ENCODE measurements around the gene CCSER1. TPM values are rescaled to one million over a fixed set of nuclear protein-coding genes. Genes with fewer than 3 reads are reported as not detected.
A peak's percentile ranks its signal among the peaks of the same experiment; 100 is the strongest.

CCSER1 gene
- total and polyA plus RNA-seq, 2 experiments from 2014 or later, result 2.9 to 3.4 TPM

- Histone ChIP-seq H2AFZ (no peak overlapping the region), H3K4me2 (no peak overlapping the region)
- peak; percentile 33 for DNase-seq (ENCODE audit: low spot score)
Measured at GRCh38 chr4:91127192-91127591, 1000.0 kb downstream of the CCSER1 start.

More at GRCh38 chr4:91127192-91127591, 1000.0 kb downstream of the CCSER1 start:
- Mint-ChIP-seq H3K36me3 (ENCODE audit: low read depth) (no peaks in the 10 kb centered on the region), H3K9me3 (no peaks in the 10 kb centered on the region), H3K27ac (no peak overlapping the region), H3K27me3 (ENCODE audit: insufficient read depth, low read depth, poor library complexity) (no peaks in the 10 kb centered on the region), H3K4me3 (no peak overlapping the region), H3K4me1 (peaks cover 13% of the 10 kb centered on the region)
- ATAC-seq, result no peak
- H3K4me1 ChIP-seq (ENCODE audit: insufficient read depth), result no peaks in the 10 kb centered on the region
- H3K27me3 ChIP-seq (ENCODE audit: insufficient read depth), result no peaks in the 10 kb centered on the region
- no peaks in the 10 kb centered on the region for H3K36me3 ChIP-seq (ENCODE audit: insufficient read depth)
- no peaks in the 10 kb centered on the region for H3K9me2 ChIP-seq (ENCODE audit: insufficient read depth)
- H3K27ac ChIP-seq (ENCODE audit: low read depth), result no peak overlapping the region
- H4K20me1 ChIP-seq (replicated peaks; ENCODE audit: insufficient read depth), result no peaks in the 10 kb centered on the region
- H3K4me3 ChIP-seq, result no peak overlapping the region
- no peak for TF ChIP-seq EZH2phosphoT487 (IDR thresholded peaks at IDR 0.05; ENCODE audit: unreplicated experiment)
- no peak for TF ChIP-seq NANOG (IDR thresholded peaks at IDR 0.05; ENCODE audit: borderline replicate concordance)
- no peak for TF ChIP-seq REST (IDR thresholded peaks at IDR 0.05; ENCODE audit: unreplicated experiment)
- no peak for TF ChIP-seq ZNF331 (CRISPR knock-in tag; IDR thresholded peaks at IDR 0.05; ENCODE audit: low read depth)
- no peak for TF ChIP-seq ZNF114 (CRISPR knock-in tag; IDR thresholded peaks at IDR 0.05)
- no peak for TF ChIP-seq ETS1 (IDR thresholded peaks at IDR 0.05)
- no peak for TF ChIP-seq ZNF462 (CRISPR knock-in tag; IDR thresholded peaks at IDR 0.05)
- no peak for TF ChIP-seq JUNB (IDR thresholded peaks at IDR 0.05; ENCODE audit: unreplicated experiment)
- TF ChIP-seq CREB1 (CRISPR knock-in tag; IDR thresholded peaks at IDR 0.05; ENCODE audit: low read depth), result no peak
- no peak for TF ChIP-seq STAT1 (IDR thresholded peaks at IDR 0.05; ENCODE audit: unreplicated experiment)
- TF ChIP-seq EZH2 (IDR thresholded peaks at IDR 0.05; ENCODE audit: low read depth, unreplicated experiment), result no peak
- no peak for TF ChIP-seq CTCF (conservative IDR thresholded peaks at IDR 0.05; ENCODE audit: low read depth in 2 of 2)
- no peak for TF ChIP-seq POLR2AphosphoS5 (IDR thresholded peaks at IDR 0.05; ENCODE audit: low read depth)
- no peaks in the 10 kb centered on the region for H3F3A ChIP-seq (replicated peaks; ENCODE audit: low read depth)
- H3K79me2 ChIP-seq (replicated peaks; ENCODE audit: insufficient read depth), result no peaks in the 10 kb centered on the region
